PFSK-1 (cell line): ENCODE data around the gene MPPED1.

ENCODE experiments used
- FOXP2 ChIP-seq: optimal IDR thresholded peaks from 2 replicates; pipeline ENCODE3; 2011; ENCODE audit warnings: borderline replicate concordance, control low read depth, inconsistent platforms; ENCODE audit not compliant: insufficient read depth; ENCODE audit errors: extremely low read length, extremely low read depth
- POLR2AphosphoS5 ChIP-seq: IDR thresholded peaks from 2 replicates; pipeline ENCODE4 v1.6.1; 2012; ENCODE audit warnings: low read depth, mild to moderate bottlenecking, control low read depth, low read length, moderate library complexity
- REST ChIP-seq, 2 experiments: IDR thresholded peaks; 2 replicates each; pipeline versions ENCODE4 v1.6.1 to v1.8.0; 2011 to 2012; ENCODE audit warnings: low read depth in 2 of 2, low read length in 2 of 2, control low read depth in 1 of 2, inconsistent platforms in 1 of 2, mild to moderate bottlenecking in 1 of 2, moderate library complexity in 1 of 2; ENCODE audit not compliant: insufficient read depth in 1 of 2
- SIN3A ChIP-seq: IDR thresholded peaks from 2 replicates; pipeline ENCODE4 v1.6.1; 2012; ENCODE audit warnings: mild to moderate bottlenecking, low read length, moderate library complexity, borderline replicate concordance; ENCODE audit not compliant: insufficient read depth
- TAF1 ChIP-seq: IDR thresholded peaks from 2 replicates; pipeline ENCODE4 v1.6.1; 2012; ENCODE audit warnings: low read length, control low read depth, borderline replicate concordance; ENCODE audit not compliant: insufficient read depth

MPPED1 gene

DNA sequence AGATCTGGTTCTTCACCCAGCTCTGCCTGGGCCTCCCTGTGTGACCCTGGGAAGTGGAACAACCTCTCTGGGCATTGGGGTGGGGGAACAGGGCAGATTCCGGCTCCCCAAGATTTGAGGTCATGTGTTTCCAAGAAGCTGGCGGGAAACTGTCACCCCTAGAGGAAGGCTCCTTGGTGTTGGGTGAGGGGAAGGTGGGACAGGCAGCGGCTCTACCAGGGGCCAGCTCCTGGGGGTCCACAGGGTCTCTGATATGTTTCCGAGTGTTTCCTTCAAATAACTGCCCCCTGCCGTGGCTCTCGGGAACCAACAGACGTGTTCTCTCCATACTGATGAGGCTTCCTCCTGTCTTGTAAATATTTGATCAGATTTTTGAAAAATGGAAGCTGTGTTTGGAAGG lies 78.5 kb downstream of the MPPED1 start:
- no peak for TF ChIP-seq FOXP2
- TF ChIP-seq TAF1 = no peak
- no peak for TF ChIP-seq SIN3A
- TF ChIP-seq REST (IDR thresholded peaks at IDR 0.05; ENCODE audit: insufficient read depth in 1 of 2, low read depth in 2 of 2, low read length in 2 of 2) = no peak

GRCh38 chr22:43491177-43491576 lies 79.4 kb downstream of the MPPED1 start:
- TF ChIP-seq FOXP2 = no peak
- no peak for TF ChIP-seq TAF1
- TF ChIP-seq SIN3A = no peak
- no peak for TF ChIP-seq POLR2AphosphoS5
- TF ChIP-seq REST (IDR thresholded peaks at IDR 0.05; ENCODE audit: insufficient read depth in 1 of 2, low read depth in 2 of 2, low read length in 2 of 2) = no peak

GRCh38 chr22:43491737-43492136 lies 79.9 kb downstream of the MPPED1 start:
- TF ChIP-seq SIN3A = no peak
- no peak for TF ChIP-seq TAF1
- TF ChIP-seq FOXP2 = no peak
- TF ChIP-seq POLR2AphosphoS5 = no peak
- TF ChIP-seq REST (IDR thresholded peaks at IDR 0.05; ENCODE audit: insufficient read depth in 1 of 2, low read depth in 2 of 2, low read length in 2 of 2) = no peak

DNA sequence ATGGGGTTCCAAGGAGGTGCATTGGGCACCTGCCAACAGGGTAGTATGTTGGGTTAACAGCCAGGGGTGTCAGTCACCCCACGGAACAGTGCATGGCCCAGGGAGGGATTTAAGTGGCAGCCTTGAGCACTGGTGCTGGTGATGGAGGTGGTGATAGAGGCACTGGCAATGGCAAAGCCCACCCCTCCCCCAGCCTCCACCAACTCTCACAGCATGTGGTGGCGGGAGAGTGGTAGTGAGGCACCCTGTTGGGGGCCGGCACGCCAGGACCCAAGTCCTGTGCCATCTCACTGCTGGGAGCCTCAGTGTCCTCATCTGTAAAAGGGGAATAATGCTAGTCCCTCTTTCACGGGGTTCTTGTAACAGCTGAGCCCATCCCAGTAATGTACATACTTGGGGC lies 81.5 kb downstream of the MPPED1 start:
- TF ChIP-seq SIN3A (no peak), POLR2AphosphoS5 (no peak), TAF1 (no peak), FOXP2 (no peak), REST (IDR thresholded peaks at IDR 0.05; ENCODE audit: insufficient read depth in 1 of 2, low read depth in 2 of 2, low read length in 2 of 2) (no peak)
